Measurements from ENCODE around the gene ARID2. TPM values are rescaled to one million over a fixed set of nuclear protein-coding genes. Genes with fewer than 3 reads are reported as not detected.

The ARID2 gene
- total and polyA plus RNA-seq, 2 of the 13 experiments (the other 11 are each of a cell fraction or from before 2014, with no cell fraction given), result 15.9 to 22.2 TPM

DNA sequence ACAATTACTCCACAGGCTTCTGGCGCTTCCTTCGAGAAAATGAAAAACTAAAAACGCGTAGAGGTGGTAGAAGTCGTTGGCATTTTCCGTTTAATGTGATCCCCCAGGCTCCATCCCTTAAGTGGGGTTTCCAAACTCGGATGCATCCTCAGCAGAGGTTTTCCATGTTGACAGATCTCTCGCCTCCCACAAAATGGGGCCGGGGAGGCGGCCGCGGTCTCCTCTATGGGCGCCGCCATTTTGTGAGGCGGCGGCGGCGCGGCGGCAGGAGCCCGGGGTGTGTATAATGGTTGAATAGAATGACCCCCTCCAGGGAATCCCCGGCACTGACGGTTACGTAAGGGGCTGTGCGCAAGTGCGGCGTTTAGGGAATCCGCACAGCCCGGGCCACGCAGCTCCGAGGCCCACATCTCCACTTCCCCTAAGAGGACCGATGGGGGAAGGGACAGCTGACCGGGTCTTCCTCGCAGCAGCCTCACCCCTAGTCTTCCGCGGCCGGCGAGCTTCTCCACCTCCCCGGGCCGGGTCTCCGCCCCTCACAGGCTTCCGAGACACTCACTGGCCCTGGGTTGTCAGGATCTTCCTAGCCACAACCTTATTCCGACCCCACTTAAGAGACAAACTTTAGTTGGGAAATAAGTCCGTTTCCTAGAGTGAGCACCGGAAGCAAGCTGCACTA lies 2.1 kb upstream of the ARID2 start (continued):
- TF ChIP-seq ATF2 (CRISPR knock-in tag; IDR thresholded peaks at IDR 0.05), result 0 out of 2 replicates have a peak, but pooled peaks have one; percentile 55
- TF ChIP-seq GLI4 (CRISPR knock-in tag; IDR thresholded peaks at IDR 0.05; ENCODE audit: borderline replicate concordance), result no peak
- no peak for TF ChIP-seq CHD4 (IDR thresholded peaks at IDR 0.05; ENCODE audit: borderline replicate concordance, low read length)
- 0 out of 2 replicates have a peak, but pooled peaks have one; percentile 5 for TF ChIP-seq ARHGAP35 (CRISPR knock-in tag; IDR thresholded peaks at IDR 0.05; ENCODE audit: borderline replicate concordance)
- peak; percentile 96 for TF ChIP-seq ZNF501 (CRISPR knock-in tag; IDR thresholded peaks at IDR 0.05)
- no peak for TF ChIP-seq ZNF260 (CRISPR knock-in tag; IDR thresholded peaks at IDR 0.05; ENCODE audit: borderline replicate concordance, low read depth)
- peak; percentile 72; the same call in 1 of the 2 replicates for TF ChIP-seq ZKSCAN8 (CRISPR knock-in tag; IDR thresholded peaks at IDR 0.05; ENCODE audit: borderline replicate concordance)
- no peak for TF ChIP-seq RARG (CRISPR knock-in tag; IDR thresholded peaks at IDR 0.05; ENCODE audit: low read depth)
- TF ChIP-seq HNRNPUL1 (IDR thresholded peaks at IDR 0.05; ENCODE audit: low read depth, low read length), result no peak
- peak; percentile 67; the same call in 1 of the 2 replicates for TF ChIP-seq KMT2A (CRISPR knock-in tag; IDR thresholded peaks at IDR 0.05)
- TF ChIP-seq, protein P1, sequence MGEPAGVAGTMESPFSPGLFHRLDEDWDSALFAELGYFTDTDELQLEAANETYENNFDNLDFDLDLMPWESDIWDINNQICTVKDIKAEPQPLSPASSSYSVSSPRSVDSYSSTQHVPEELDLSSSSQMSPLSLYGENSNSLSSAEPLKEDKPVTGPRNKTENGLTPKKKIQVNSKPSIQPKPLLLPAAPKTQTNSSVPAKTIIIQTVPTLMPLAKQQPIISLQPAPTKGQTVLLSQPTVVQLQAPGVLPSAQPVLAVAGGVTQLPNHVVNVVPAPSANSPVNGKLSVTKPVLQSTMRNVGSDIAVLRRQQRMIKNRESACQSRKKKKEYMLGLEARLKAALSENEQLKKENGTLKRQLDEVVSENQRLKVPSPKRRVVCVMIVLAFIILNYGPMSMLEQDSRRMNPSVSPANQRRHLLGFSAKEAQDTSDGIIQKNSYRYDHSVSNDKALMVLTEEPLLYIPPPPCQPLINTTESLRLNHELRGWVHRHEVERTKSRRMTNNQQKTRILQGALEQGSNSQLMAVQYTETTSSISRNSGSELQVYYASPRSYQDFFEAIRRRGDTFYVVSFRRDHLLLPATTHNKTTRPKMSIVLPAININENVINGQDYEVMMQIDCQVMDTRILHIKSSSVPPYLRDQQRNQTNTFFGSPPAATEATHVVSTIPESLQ (CRISPR knock-in tag; conservative IDR thresholded peaks at IDR 0.05), result no peak
- no peak; the same call in 1 of the 2 replicates for TF ChIP-seq GFI1 (CRISPR knock-in tag; IDR thresholded peaks at IDR 0.05; ENCODE audit: borderline replicate concordance)
- TF ChIP-seq, protein P2, sequence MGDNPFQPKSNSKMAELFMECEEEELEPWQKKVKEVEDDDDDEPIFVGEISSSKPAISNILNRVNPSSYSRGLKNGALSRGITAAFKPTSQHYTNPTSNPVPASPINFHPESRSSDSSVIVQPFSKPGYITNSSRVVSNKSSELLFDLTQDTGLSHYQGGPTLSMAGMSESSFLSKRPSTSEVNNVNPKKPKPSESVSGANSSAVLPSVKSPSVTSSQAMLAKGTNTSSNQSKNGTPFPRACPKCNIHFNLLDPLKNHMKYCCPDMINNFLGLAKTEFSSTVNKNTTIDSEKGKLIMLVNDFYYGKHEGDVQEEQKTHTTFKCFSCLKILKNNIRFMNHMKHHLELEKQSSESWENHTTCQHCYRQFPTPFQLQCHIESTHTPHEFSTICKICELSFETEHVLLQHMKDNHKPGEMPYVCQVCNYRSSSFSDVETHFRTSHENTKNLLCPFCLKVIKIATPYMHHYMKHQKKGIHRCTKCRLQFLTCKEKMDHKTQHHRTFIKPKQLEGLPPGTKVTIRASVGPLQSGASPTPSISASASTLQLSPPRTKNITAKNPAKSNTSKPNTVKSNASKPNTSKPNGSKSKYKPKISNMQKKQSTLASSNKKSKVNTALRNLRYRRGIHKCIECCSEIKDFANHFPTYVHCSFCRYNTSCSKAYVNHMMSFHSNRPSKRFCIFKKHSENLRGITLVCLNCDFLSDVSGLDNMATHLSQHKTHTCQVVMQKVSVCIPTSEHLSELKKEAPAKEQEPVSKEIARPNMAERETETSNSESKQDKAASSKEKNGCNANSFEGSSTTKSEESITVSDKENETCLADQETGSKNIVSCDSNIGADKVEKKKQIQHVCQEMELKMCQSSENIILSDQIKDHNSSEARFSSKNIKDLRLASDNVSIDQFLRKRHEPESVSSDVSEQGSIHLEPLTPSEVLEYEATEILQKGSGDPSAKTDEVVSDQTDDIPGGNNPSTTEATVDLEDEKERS (CRISPR knock-in tag; IDR thresholded peaks at IDR 0.05), result no peak
- no peak for TF ChIP-seq FOXK2 (IDR thresholded peaks at IDR 0.05)
- no peak for TF ChIP-seq BATF2 (CRISPR knock-in tag; IDR thresholded peaks at IDR 0.05)
- no peak for TF ChIP-seq CBX1 (IDR thresholded peaks at IDR 0.05; ENCODE audit: low read depth)
- TF ChIP-seq ZNF432 (CRISPR knock-in tag; IDR thresholded peaks at IDR 0.05; ENCODE audit: borderline replicate concordance), result no peak
- no peak; the same call in 1 of the 2 replicates for TF ChIP-seq EEA1 (CRISPR knock-in tag; IDR thresholded peaks at IDR 0.05; ENCODE audit: borderline replicate concordance)
- TF ChIP-seq ZNF775 (CRISPR knock-in tag; IDR thresholded peaks at IDR 0.05; ENCODE audit: borderline replicate concordance), result no peak
- TF ChIP-seq ZNF24 (IDR thresholded peaks at IDR 0.05), result no peak
- TF ChIP-seq ZKSCAN1 (IDR thresholded peaks at IDR 0.05; ENCODE audit: low read length), result peak; percentile 56; the same call in 1 of the 2 replicates
- no peak for TF ChIP-seq ZNF562 (CRISPR knock-in tag; IDR thresholded peaks at IDR 0.05; ENCODE audit: borderline replicate concordance)
- no peak for TF ChIP-seq U2AF1 (optimal IDR thresholded peaks at IDR 0.05; ENCODE audit: low read depth, low read length)
- TF ChIP-seq ZNF207 (IDR thresholded peaks at IDR 0.05; ENCODE audit: borderline replicate concordance), result no peak

Data from HepG2 (cell line).